DMS 273 treated with DMSO at 0.1 percent for 48 hours (cell line): ENCODE measurements around the gene PKIG.

Source experiments
- DNase-seq: peaks from one replicate; lab custom pipeline; 2025; lab: John Stamatoyannopoulos, UW

PKIG gene

DNA sequence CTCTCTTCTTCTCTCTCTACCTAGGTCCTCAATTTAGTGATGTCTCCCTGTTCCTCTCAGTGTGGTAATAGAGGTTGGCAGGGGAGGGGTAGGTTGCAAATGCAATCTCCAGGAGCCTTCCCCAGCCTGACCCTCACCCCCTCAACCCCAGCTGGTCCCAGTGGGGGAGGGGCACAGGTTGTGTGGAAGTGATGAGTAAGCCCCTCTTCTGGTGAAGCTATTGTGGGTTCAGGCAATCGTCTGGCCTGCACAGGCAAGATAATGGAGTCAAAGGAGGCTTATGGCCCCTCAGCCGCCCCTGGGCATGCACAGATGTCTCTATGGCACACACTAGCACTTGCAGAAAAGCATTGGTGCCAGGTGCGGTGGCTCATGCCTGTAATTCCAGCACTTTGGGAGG, 79.9 kb downstream of the PKIG start:
- DNase-seq, result no peak

DNA sequence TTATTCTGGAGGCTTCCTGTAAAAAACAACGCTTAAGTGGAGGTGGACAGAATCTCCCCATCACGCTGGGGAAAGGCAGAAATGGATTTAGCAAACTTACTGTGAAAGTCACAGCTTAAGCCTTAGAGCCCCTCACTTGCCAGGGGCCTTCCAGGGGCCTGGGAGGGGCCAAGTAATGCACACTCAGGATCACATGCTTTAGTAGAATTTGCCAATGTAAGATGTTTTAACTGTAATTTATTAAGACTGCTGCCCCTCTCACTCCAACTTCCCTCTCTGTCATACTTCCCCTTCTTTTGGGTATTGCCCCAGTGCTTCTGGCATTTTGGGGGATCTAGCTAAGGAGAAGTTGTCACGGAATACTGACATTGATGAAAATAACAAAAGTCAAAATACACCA, 81.8 kb downstream of the PKIG start:
- no peak for DNase-seq

DNA sequence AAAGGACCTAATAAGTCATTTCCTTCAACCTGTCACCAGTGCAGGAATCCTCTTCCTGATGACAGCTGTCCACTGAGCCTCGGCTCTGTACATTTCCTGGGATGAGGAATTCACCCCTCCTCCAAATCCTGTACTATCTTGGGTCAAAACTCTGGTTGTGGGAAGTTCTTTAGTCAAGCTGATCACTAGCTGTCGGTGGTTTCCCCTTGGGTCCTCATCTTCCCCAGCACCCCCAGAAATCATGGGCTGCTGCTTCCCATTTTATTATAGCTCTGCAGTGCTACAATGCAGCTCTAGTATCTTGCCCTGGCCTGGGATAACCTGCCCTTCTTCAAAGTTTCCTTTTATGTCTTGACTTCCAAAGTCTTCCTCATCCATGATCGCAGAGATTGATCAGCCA, 83.7 kb downstream of the PKIG start:
- no peak for DNase-seq
